Measurements from ENCODE around the gene NAT16. TPM values are rescaled to one million over a fixed set of nuclear protein-coding genes. Genes with fewer than 3 reads are reported as not detected.
A peak's percentile ranks its signal among the peaks of the same experiment; 100 is the strongest.

The NAT16 gene
- polyA plus RNA-seq, 1 donor from 2014 or later = 4.5 TPM

GRCh38 chr7:101169110-101169837, 10.8 kb downstream of the NAT16 start:
- Histone ChIP-seq H3K4me3 (ENCODE audit: low read length) (peak overlapping the region; percentile 94), H3F3A (ENCODE audit: insufficient read depth, low read length, poor library complexity, severe bottlenecking) (no peaks in the 10 kb centered on the region), H3K9me3 (ENCODE audit: low read length) (no peaks in the 10 kb centered on the region), H3K79me2 (replicated peaks; ENCODE audit: insufficient read depth, low read length) (no peaks in the 10 kb centered on the region), H3K36me3 (ENCODE audit: insufficient read depth, low read length) (no peaks in the 10 kb centered on the region), H2AFZ (ENCODE audit: low read depth, low read length) (no peak overlapping the region), H3K27me3 (ENCODE audit: insufficient read depth, low read depth, low read length) (peaks cover 73% of the 10 kb centered on the region), H4K20me1 (ENCODE audit: insufficient read depth) (no peaks in the 10 kb centered on the region), H3K4me2 (ENCODE audit: low read length) (peak overlapping the region; percentile 70), H3K9me2 (ENCODE audit: insufficient read depth, low read length) (no peaks in the 10 kb centered on the region), H3K27ac (ENCODE audit: low read length) (no peak overlapping the region), H3K9ac (ENCODE audit: low read length) (peak overlapping the region; percentile 59)
- TF ChIP-seq, protein P1, sequence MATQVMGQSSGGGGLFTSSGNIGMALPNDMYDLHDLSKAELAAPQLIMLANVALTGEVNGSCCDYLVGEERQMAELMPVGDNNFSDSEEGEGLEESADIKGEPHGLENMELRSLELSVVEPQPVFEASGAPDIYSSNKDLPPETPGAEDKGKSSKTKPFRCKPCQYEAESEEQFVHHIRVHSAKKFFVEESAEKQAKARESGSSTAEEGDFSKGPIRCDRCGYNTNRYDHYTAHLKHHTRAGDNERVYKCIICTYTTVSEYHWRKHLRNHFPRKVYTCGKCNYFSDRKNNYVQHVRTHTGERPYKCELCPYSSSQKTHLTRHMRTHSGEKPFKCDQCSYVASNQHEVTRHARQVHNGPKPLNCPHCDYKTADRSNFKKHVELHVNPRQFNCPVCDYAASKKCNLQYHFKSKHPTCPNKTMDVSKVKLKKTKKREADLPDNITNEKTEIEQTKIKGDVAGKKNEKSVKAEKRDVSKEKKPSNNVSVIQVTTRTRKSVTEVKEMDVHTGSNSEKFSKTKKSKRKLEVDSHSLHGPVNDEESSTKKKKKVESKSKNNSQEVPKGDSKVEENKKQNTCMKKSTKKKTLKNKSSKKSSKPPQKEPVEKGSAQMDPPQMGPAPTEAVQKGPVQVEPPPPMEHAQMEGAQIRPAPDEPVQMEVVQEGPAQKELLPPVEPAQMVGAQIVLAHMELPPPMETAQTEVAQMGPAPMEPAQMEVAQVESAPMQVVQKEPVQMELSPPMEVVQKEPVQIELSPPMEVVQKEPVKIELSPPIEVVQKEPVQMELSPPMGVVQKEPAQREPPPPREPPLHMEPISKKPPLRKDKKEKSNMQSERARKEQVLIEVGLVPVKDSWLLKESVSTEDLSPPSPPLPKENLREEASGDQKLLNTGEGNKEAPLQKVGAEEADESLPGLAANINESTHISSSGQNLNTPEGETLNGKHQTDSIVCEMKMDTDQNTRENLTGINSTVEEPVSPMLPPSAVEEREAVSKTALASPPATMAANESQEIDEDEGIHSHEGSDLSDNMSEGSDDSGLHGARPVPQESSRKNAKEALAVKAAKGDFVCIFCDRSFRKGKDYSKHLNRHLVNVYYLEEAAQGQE (IDR thresholded peaks at IDR 0.05; ENCODE audit: borderline replicate concordance) = peak; percentile 14
- no peak for TF ChIP-seq MXI1 (conservative IDR thresholded peaks at IDR 0.05; ENCODE audit: poor library complexity, severe bottlenecking)

DNA sequence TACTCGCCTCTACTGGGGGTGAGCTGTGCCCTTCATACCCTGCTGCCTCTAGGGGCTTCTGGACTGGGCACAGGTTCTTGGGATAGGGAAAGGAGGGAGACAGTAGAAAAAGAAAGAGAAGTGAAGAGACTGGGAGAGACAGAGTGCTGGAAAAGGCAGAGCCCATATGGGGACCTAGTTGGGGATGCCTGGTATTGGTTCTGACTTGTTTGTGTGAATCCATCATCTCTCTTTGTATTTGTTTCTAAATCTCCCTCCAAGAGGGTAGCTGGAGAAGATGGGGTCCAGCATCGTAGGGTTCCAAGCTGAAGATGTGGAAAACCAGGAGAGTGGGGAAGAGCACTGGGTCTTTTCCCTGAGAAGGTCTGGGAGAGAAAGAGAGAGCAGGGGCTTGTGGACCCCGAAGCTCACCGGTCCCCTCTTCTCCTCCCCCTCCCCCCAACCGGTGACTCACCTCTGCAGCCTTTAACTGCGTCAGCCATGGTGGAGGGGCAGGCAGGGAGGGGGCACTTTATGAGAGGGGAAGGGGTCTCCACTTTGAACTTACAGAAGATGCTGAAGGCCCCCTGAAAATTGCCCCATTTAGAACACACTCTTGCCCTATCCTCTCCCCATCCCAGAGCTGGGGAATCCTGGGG, 11.6 kb downstream of the NAT16 start:
- Histone ChIP-seq H3K9ac (ENCODE audit: low read length) (peak overlapping the region; percentile 93), H3K79me2 (replicated peaks; ENCODE audit: insufficient read depth, low read length) (no peaks in the 10 kb centered on the region), H3K9me3 (ENCODE audit: low read length) (no peaks in the 10 kb centered on the region), H3K36me3 (ENCODE audit: insufficient read depth, low read length) (no peaks in the 10 kb centered on the region), H4K20me1 (ENCODE audit: insufficient read depth) (no peaks in the 10 kb centered on the region), H2AFZ (ENCODE audit: low read depth, low read length) (no peak overlapping the region), H3K27ac (ENCODE audit: low read length) (peak overlapping the region; percentile 93), H3K4me3 (ENCODE audit: low read length) (peak overlapping the region; percentile 94), H3K27me3 (ENCODE audit: insufficient read depth, low read depth, low read length) (peaks cover 69% of the 10 kb centered on the region), H3K4me2 (ENCODE audit: low read length) (no peak overlapping the region), H3K9me2 (ENCODE audit: insufficient read depth, low read length) (no peaks in the 10 kb centered on the region), H3F3A (ENCODE audit: insufficient read depth, low read length, poor library complexity, severe bottlenecking) (no peaks in the 10 kb centered on the region)
- TF ChIP-seq RAD21 (conservative IDR thresholded peaks at IDR 0.05) = no peak
- TF ChIP-seq EP300 (conservative IDR thresholded peaks at IDR 0.05; ENCODE audit: poor library complexity, severe bottlenecking) = no peak
- TF ChIP-seq POLR2AphosphoS5 (IDR thresholded peaks at IDR 0.05) = no peak
- no peak for TF ChIP-seq CTCF (IDR thresholded peaks at IDR 0.05; ENCODE audit: poor library complexity, severe bottlenecking)
- no peak for TF ChIP-seq TAF1 (IDR thresholded peaks at IDR 0.05; ENCODE audit: low read depth)
- TF ChIP-seq MXI1 (conservative IDR thresholded peaks at IDR 0.05; ENCODE audit: poor library complexity, severe bottlenecking) = no peak
- TF ChIP-seq, protein P1 (IDR thresholded peaks at IDR 0.05; ENCODE audit: borderline replicate concordance) = no peak
